Endothelial cell of umbilical vein (primary cell): ENCODE data around the gene PCDHGA8. TPM values are rescaled to one million over a fixed set of nuclear protein-coding genes. Genes with fewer than 3 reads are reported as not detected.
"Not testable (repeated sequence)": the region's sequence is repeated elsewhere in the genome, so short reads cannot be mapped to it uniquely, and the experiment has no call there.

ENCODE experiments used
- BruUV-seq: library from RNA; stranded (reverse); fragments of 400-500 nt; replicated peaks from 2 replicates; lab custom pipeline; 2021; lab: Mats Ljungman, UMichigan
- CTCF ChIA-PET: fragments of 300-600, 350-600 bp; sonication (Branson Sonifier 250); formaldehyde crosslinking; loops from one replicate; lab custom pipeline; 2021; ENCODE audit warnings: antibody characterized with exemption, inconsistent platforms; lab: Charles Lee
- POLR2A ChIA-PET: fragments of 300-600, 350-600 bp; sonication (Branson Sonifier 250); formaldehyde crosslinking; loops from one replicate; lab custom pipeline; 2021; ENCODE audit warnings: antibody characterized with exemption, inconsistent platforms; lab: Charles Lee
- DNase-seq: peaks from one replicate; pipeline ENCODE4 v3.0.0-alpha.2; 2011; ENCODE audit warnings: low read depth, low spot score
- FAIRE-seq: peaks from 2 replicates; lab custom pipeline; 2011; peaks lifted over from hg19 to GRCh38; lab: Jason Lieb, UNC
- H2AFZ ChIP-seq: 2 replicates; pipeline ENCODE4 v1.6.0; 2012; ENCODE audit warnings: low read depth, low read length, control low read depth, inconsistent platforms
- H3K27ac ChIP-seq: 2 replicates; pipeline ENCODE4 v1.5.1; 2011; ENCODE audit warnings: low read depth, mild to moderate bottlenecking, control low read depth, low read length, moderate library complexity; ENCODE audit not compliant: insufficient read depth
- H3K27me3 ChIP-seq, 2 experiments: 2 replicates each; pipeline versions ENCODE4 v1.6.0 to v1.6.1; 2011; ENCODE audit warnings: low read length in 2 of 2, mixed read lengths in 1 of 2; ENCODE audit not compliant: control insufficient read depth in 2 of 2, insufficient read depth in 2 of 2
- H3K36me3 ChIP-seq, 2 experiments: 2 replicates in 1 of 2; 3 replicates in 1 of 2; pipeline ENCODE4 v1.5.1; 2011; ENCODE audit warnings: low read length in 2 of 2, mild to moderate bottlenecking in 1 of 2, moderate library complexity in 1 of 2; ENCODE audit not compliant: control insufficient read depth in 2 of 2, insufficient read depth in 2 of 2; ENCODE audit errors: extremely low read depth in 1 of 2
- H3K4me1 ChIP-seq: 3 replicates; pipeline ENCODE4 v1.5.1; 2011; ENCODE audit warnings: mild to moderate bottlenecking, low read length; ENCODE audit not compliant: control insufficient read depth, insufficient read depth; ENCODE audit errors: extremely low read depth
- H3K4me2 ChIP-seq: 2 replicates; pipeline ENCODE4 v1.6.1; 2011; ENCODE audit warnings: low read length, control low read depth, mixed read lengths; ENCODE audit not compliant: insufficient read depth
- H3K4me3 ChIP-seq, 3 experiments: fragments of 200-600 bp in 1 of 3; sonication (generic), shearing (Covaris generic) in 1 of 3; replicated peaks in 1 of 3; 2 replicates each; pipeline ENCODE4 v1.5.1; 2011 to 2016; ENCODE audit warnings: control low read depth in 3 of 3, low read length in 3 of 3, mild to moderate bottlenecking in 2 of 3, inconsistent platforms in 1 of 3, low read depth in 1 of 3, moderate library complexity in 1 of 3; ENCODE audit not compliant: insufficient read depth in 1 of 3
- H3K79me2 ChIP-seq: 2 replicates; pipeline ENCODE4 v1.6.0; 2012; ENCODE audit warnings: low read length, inconsistent platforms; ENCODE audit not compliant: control insufficient read depth, insufficient read depth
- H3K9ac ChIP-seq: replicated peaks from 2 replicates; pipeline ENCODE3; 2011; ENCODE audit warnings: low read length, control low read depth; ENCODE audit not compliant: insufficient read depth; ENCODE audit errors: extremely low read depth
- H3K9me1 ChIP-seq: replicated peaks from 3 replicates; pipeline ENCODE4 v1.6.0; 2011; ENCODE audit warnings: mild to moderate bottlenecking, low read length; ENCODE audit not compliant: control insufficient read depth, insufficient read depth; ENCODE audit errors: extremely low read depth
- H3K9me3 ChIP-seq: replicated peaks from 2 replicates; pipeline ENCODE4 v1.5.1; 2012; ENCODE audit warnings: low read length, inconsistent platforms; ENCODE audit not compliant: control insufficient read depth, insufficient read depth
- H4K20me1 ChIP-seq: replicated peaks from 2 replicates; pipeline ENCODE3; 2011; ENCODE audit warnings: mild to moderate bottlenecking, low read length; ENCODE audit not compliant: control insufficient read depth, insufficient read depth; ENCODE audit errors: extremely low read depth
- EZH2 ChIP-seq: IDR thresholded peaks from 2 replicates; pipeline ENCODE4 v1.6.1; 2012; ENCODE audit warnings: borderline replicate concordance, low read depth, mild to moderate bottlenecking, moderate library complexity, low read length, inconsistent platforms; ENCODE audit not compliant: severe bottlenecking
- MAX ChIP-seq: IDR thresholded peaks from 2 replicates; pipeline ENCODE4 v1.6.1; 2011; ENCODE audit not compliant: insufficient read depth, insufficient read length
- MYC ChIP-seq: IDR thresholded peaks from one replicate; pipeline ENCODE4 v1.6.1; 2011; ENCODE audit warnings: mild to moderate bottlenecking, low read depth, low read length
- POLR2AphosphoS5 ChIP-seq: IDR thresholded peaks from 2 replicates; pipeline ENCODE4 v1.6.1; 2012; ENCODE audit warnings: low read depth, mild to moderate bottlenecking, control low read depth, low read length, moderate library complexity; ENCODE audit not compliant: insufficient read depth
- dilution Hi-C: fragments of 300-500 bp; cut with MboI; formaldehyde crosslinking; loops from one replicate; pipeline ENCODE4 v1.15.0; 2019; ENCODE audit warnings: low sequenced_read_pairs; ENCODE audit not compliant: extremely low pct_ligation_motif_present
- intact Hi-C: fragments of 100-400 bp; cut with micrococcal nuclease; formaldehyde crosslinking; loops from one replicate; pipeline ENCODE4 v1.10.0; 2022
- polyA plus RNA-seq, 4 experiments: library from polyadenylated mRNA; depleted of rRNA in 3 of 4; stranded (reverse) in 3 of 4; unstranded in 1 of 4; fragments of >200 nt; gene quantifications; 2 replicates each; pipeline versions ENCODE4 v1.2.1 to v1.2.3, GENCODE V29; 2011 to 2012; ENCODE audit warnings: missing spikeins in 1 of 4
- total RNA-seq: library from RNA; stranded (reverse); gene quantifications from 2 replicates; pipeline ENCODE4 v1.2.3, GENCODE V29; 2021

Gene PCDHGA8
- total and polyA plus RNA-seq, 2 donors (not counting 3 experiments of a cell fraction or from before 2014, with no cell fraction given), result 0.44 to 0.95 TPM

GRCh38 chr5:141393267-141393666 is 834 bp downstream of the PCDHGA8 start:
- Histone ChIP-seq H3K9ac (no peak overlapping the region), H3K9me3 (peaks cover 2% of the 10 kb centered on the region), H3K27ac (no peak overlapping the region), H3K79me2 (no peaks in the 10 kb centered on the region), H2AFZ (no peak overlapping the region), H3K27me3 (peaks cover 29 to 75% of the 10 kb centered on the region in 2 experiments), H3K4me3 (no peak overlapping the region), H4K20me1 (no peaks in the 10 kb centered on the region), H3K9me1 (no peaks in the 10 kb centered on the region), H3K36me3 (no peaks in the 10 kb centered on the region), H3K4me1 (no peaks in the 10 kb centered on the region), H3K4me2 (no peak overlapping the region)
- BruUV-seq, result no TSS peak
- FAIRE-seq (no peak), DNase-seq (no peak)
- intact Hi-C loops, result no loop called here
- POLR2A ChIA-PET, result no interaction called here
- CTCF ChIA-PET, result interaction anchor here (0.8 to 3.7 kb wide), 4 partner anchors 20 to 171 kb away, joined by 3 to 16 read pairs (median 6); partner anchors contain the start of genes PCDHGA10 and PCDHGA3
- dilution Hi-C loops, result no loop called here
- no peak for TF ChIP-seq EZH2
- no peak for TF ChIP-seq MAX
- TF ChIP-seq MYC, result no peak
- TF ChIP-seq POLR2AphosphoS5, result no peak

GRCh38 chr5:141394401-141395187 is 2.2 kb downstream of the PCDHGA8 start:
- H3K4me2 ChIP-seq, H2AFZ ChIP-seq, POLR2A ChIA-PET, H4K20me1 ChIP-seq, H3K4me1 ChIP-seq, dilution Hi-C loops, FAIRE-seq, H3K36me3 ChIP-seq, H3K4me3 ChIP-seq, H3K9ac ChIP-seq, H3K9me3 ChIP-seq, intact Hi-C loops, H3K79me2 ChIP-seq, H3K27ac ChIP-seq, H3K9me1 ChIP-seq, DNase-seq, BruUV-seq: not testable (repeated sequence)
- H3K27me3 ChIP-seq, result peaks cover 32 to 81% of the 10 kb centered on the region in 2 experiments
- CTCF ChIA-PET, result interaction anchor here (1.0 to 3.5 kb wide), 3 partner anchors 13 to 171 kb away, joined by 3 to 21 read pairs (median 3); partner anchors contain the start of genes PCDHB14 and PCDHGA7
